ENCODE data around the gene BFSP1. TPM values are rescaled to one million over a fixed set of nuclear protein-coding genes. Genes with fewer than 3 reads are reported as not detected.

BFSP1 gene
- total and polyA plus RNA-seq, 2 of the 8 experiments (the other 6 are each of a cell fraction or from before 2014, with no cell fraction given), result 1.5 to 2.5 TPM

- Histone ChIP-seq H3K4me1 (replicated peaks in 1 of 4; ENCODE audit: control insufficient read depth in 3 of 4, insufficient read depth in 4 of 4, low read length in 3 of 4) (peaks cover 3 to 26% (median 15%) of the 10 kb centered on the region in 4 experiments; a peak in 6 of 7 replicates), H2BK5ac (ENCODE audit: low read depth, low read length) (peak within 1 kb of the TSS; percentile 94), H3K4ac (replicated peaks; ENCODE audit: insufficient read length, low read depth, low read length) (peak within 1 kb of the TSS; percentile 78), H4K8ac (ENCODE audit: extremely low read depth, insufficient read depth, low read length) (peak within 1 kb of the TSS; percentile 94), H3K36me3 (ENCODE audit: control insufficient read depth in 2 of 4, insufficient read depth in 4 of 4, low read length in 3 of 4) (no peaks in the 10 kb centered on the region), H2AFZ (ENCODE audit: low read length) (no peak within 1 kb of the TSS), H3K27me3 (replicated peaks in 1 of 4; ENCODE audit: control insufficient read depth in 3 of 4, extremely low read depth in 1 of 4, insufficient read depth in 3 of 4, low read length in 3 of 4) (no peaks in the 10 kb centered on the region), H3K23me2 (ENCODE audit: low read depth, low read length) (peaks cover 7% of the 10 kb centered on the region), H2BK120ac (replicated peaks; ENCODE audit: low read depth, low read length) (no peak within 1 kb of the TSS), H3K18ac (ENCODE audit: extremely low read depth, low read length) (peak within 1 kb of the TSS; percentile 95), H3K4me3 (ENCODE audit: extremely low read depth in 1 of 4, insufficient read depth in 2 of 4, low read depth in 3 of 4, low read length in 4 of 4) (peak within 1 kb of the TSS; percentile 84 to 93 (median 88)), H3K27ac (ENCODE audit: low read depth, low read length) (peak within 1 kb of the TSS; percentile 89), H3K9me3 (ENCODE audit: insufficient read depth in 2 of 2, low read depth in 1 of 2, low read length in 1 of 2) (no peaks in the 10 kb centered on the region), H3K79me1 (ENCODE audit: low read depth, low read length) (no peaks in the 10 kb centered on the region; the same call in 1 of the 2 replicates), H3K14ac (ENCODE audit: insufficient read length) (no peak within 1 kb of the TSS), H3K9ac (replicated peaks in 1 of 4; ENCODE audit: extremely low read depth in 1 of 4, low read depth in 3 of 4, low read length in 3 of 4) (peak within 1 kb of the TSS; percentile 77 to 88 (median 81)), H3K56ac (replicated peaks; ENCODE audit: insufficient read length, low read depth, low read length) (peak within 1 kb of the TSS; percentile 89), H2BK12ac (ENCODE audit: low read depth, low read length) (peak within 1 kb of the TSS; percentile 82), H3K79me2 (ENCODE audit: control insufficient read depth in 1 of 2, insufficient read depth in 2 of 2, low read length in 2 of 2) (peaks cover 10 to 47% of the 10 kb centered on the region in 2 experiments; a peak in 3 of 4 replicates), H2AK5ac (ENCODE audit: low read depth, low read length) (no peak within 1 kb of the TSS), H4K5ac (ENCODE audit: insufficient read length, low read depth, low read length) (peak within 1 kb of the TSS; percentile 64), H4K91ac (replicated peaks; ENCODE audit: insufficient read length, low read length) (peak within 1 kb of the TSS; percentile 83), H2BK20ac (ENCODE audit: low read length) (0 out of 2 replicates have a peak within 1 kb of the TSS, but pooled peaks have one; percentile 6), H3K4me2 (ENCODE audit: insufficient read depth in 1 of 2, low read depth in 2 of 2, low read length in 2 of 2) (peak within 1 kb of the TSS; percentile 80 to 91), H2BK15ac (ENCODE audit: low read length) (no peak within 1 kb of the TSS; the same call in 1 of the 2 replicates), H4K20me1 (replicated peaks in 1 of 2; ENCODE audit: control insufficient read depth in 1 of 2, insufficient read depth in 2 of 2, low read length in 2 of 2) (peaks cover 0 to 9% of the 10 kb centered on the region in 2 experiments), H3K23ac (ENCODE audit: insufficient read length) (no peak within 1 kb of the TSS)
- 0% methylated on average over 42 of the region's 70 CpGs; no CpG with 5 or more reads in 1 of the 2 experiments for WGBS, 2 experiments (ENCODE audit: extremely low coverage in 1 of 2, insufficient coverage in 1 of 2, insufficient read length in 1 of 2, insufficient replicate concordance in 2 of 2, low coverage in 1 of 2, low lambda C conversion rate in 2 of 2, missing lambda C conversion rate in 1 of 2)
- FAIRE-seq (no peak), DNase-seq (ENCODE audit: low read depth in 1 of 2, low spot score in 2 of 2) (peak; percentile 93 to 96)
- POLR2A ChIA-PET (ENCODE audit: partially characterized antibody), result interaction anchor here (0.6 to 4.3 kb wide), 28 partner anchors 9 to 400 kb away, joined by 3 to 26 read pairs (median 7); partner anchors contain the start of genes BFSP1, MGME1 and SNX5
- CTCF ChIA-PET (ENCODE audit: partially characterized antibody), result interaction anchor here (0.5 to 3.2 kb wide), 13 partner anchors 10 to 82 kb away, joined by 3 to 23 read pairs (median 6); no protein-coding TSS in a partner anchor
- TF ChIP-seq TAF7 (optimal IDR thresholded peaks at IDR 0.05; ENCODE audit: borderline replicate concordance, low read depth, low read length) (peak; percentile 71), EZH2 (IDR thresholded peaks at IDR 0.05; ENCODE audit: low read depth, low read length, severe bottlenecking) (no peak), CREB1 (IDR thresholded peaks at IDR 0.05) (peak; percentile 85), HDAC2 (IDR thresholded peaks at IDR 0.05; ENCODE audit: borderline replicate concordance in 1 of 2, low read depth in 2 of 2, low read length in 2 of 2) (peak in 1 of 2 experiments; percentile 64; a peak in 2 of 4 replicates), SIN3A (conservative IDR thresholded peaks at IDR 0.05 in 1 of 2, IDR thresholded peaks at IDR 0.05 in 1 of 2; ENCODE audit: low read depth in 1 of 2, low read length in 2 of 2) (peak; percentile 29 to 92; a peak in 1 of 4 replicates), SRF (IDR thresholded peaks at IDR 0.05; ENCODE audit: low read depth, low read length) (no peak), PHF8 (conservative IDR thresholded peaks at IDR 0.05; ENCODE audit: low read depth, low read length) (peak; percentile 64), RAD21 (IDR thresholded peaks at IDR 0.05 in 1 of 2, conservative IDR thresholded peaks at IDR 0.05 in 1 of 2; ENCODE audit: low read depth in 2 of 2, low read length in 2 of 2) (peak in 1 of 2 experiments; percentile 11; a peak in 1 of 4 replicates), CTBP2 (IDR thresholded peaks at IDR 0.05; ENCODE audit: borderline replicate concordance, insufficient read depth, insufficient read length, low read length) (no peak), POLR2AphosphoS5 (IDR thresholded peaks at IDR 0.05; ENCODE audit: low read depth, low read length) (peak; percentile 7; the same call in 1 of the 2 replicates)
These were observed 38.6 kb upstream of the BFSP1 start, which contains the start of gene DSTN for GRCh38 chr20:17569616-17570346. TSS of gene DSTN (plus strand) at chr20:17570075. CDS start at chr20:17570209, 134 bp downstream.
